Activated CD4-positive, alpha-beta T cell treated with anti-CD3 and anti-CD28 coated beads, Interleukin-2, amount 50 U/mL, for 48 hours (primary cell): ENCODE results near the gene ACTL10.
"Not testable (repeated sequence)": the region's sequence is repeated elsewhere in the genome, so short reads cannot be mapped to it uniquely, and the experiment has no call there.

ENCODE experiments used
- DNase-seq, 2 experiments: peaks; one replicate each; pipeline ENCODE4 v3.0.0-alpha.2; 2020

ACTL10 gene

DNA sequence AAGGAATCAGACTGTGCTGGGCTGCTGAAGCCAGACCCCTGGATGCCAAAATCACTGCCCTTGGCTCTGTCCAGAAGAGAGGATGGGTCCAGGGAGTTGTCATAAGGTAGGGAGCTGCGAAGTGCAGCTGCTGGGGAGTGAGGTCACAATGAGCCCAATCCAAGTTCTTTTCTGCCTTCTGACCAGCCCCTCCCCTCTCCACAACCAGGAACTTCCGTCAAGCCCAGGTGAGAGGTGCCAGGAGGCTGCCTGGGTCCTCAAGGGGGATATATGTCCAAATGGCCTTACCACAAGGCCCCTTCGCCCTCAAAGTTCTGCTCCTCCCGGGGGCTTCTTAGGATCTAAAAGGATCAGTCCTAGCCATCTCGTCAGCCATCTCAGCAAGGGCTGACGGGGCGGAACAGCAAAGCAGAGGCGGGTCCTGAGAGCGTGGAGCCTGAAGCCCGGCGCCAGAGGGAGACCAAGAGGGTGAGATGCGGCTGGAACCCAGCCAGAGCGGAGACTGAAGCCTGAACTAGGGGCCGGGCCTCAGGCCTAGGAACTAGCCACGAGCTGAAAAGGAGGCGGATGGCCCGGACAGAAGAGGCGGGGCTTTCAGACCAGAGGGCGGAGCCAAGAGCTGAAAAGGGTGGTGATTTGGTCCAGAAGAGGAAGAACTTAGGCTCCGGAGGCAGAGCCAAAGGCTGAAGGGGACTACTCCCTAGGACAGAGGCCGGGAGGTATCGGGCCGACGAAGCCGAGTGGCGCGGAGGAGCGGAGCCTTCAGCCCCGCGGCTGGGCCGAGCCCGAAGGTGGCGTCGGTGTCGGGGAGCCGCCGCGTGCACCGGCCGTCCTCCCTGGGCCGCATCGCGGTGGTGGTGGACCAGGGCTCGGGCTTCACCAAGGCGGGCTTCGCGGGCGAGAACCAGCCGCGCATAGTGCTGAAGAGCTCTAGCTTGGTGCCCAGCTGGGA is at the start of gene ACTL10:
TSS of gene ACTL10 (plus strand) at position 651 of the 952 bp plus-strand sequence. CDS start 555 bp downstream, outside the sequence.
- DNase-seq, result peak; percentile 94 to 96

- DNase-seq, result no peak
These were observed 44.9 kb upstream of the ACTL10 start for GRCh38 chr20:33621717-33622400.

GRCh38 chr20:33622705-33623365 is 43.9 kb upstream of the ACTL10 start:
- DNase-seq, result no peak

GRCh38 chr20:33624399-33624798 is 42.3 kb upstream of the ACTL10 start:
- no peak for DNase-seq

DNA sequence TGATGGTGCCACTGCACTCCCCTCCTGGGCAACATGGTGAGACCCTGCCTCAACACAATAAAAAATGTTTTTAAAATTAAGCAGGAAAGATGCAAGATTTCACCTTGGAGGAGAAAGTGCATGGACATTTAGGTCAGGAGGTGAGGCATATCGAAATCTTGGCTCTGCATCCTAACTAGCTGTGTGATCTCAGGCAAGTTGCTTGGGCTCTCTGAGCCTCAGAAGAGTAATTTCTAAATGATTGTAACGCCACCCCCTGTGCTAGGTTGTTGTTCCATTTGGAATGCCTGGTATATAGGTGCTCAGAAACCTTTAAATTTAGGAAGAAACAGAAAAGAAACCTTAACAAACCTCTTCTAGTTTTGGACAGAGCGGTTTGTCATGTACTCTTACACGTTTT is 40.6 kb upstream of the ACTL10 start:
- no peak for DNase-seq

DNA sequence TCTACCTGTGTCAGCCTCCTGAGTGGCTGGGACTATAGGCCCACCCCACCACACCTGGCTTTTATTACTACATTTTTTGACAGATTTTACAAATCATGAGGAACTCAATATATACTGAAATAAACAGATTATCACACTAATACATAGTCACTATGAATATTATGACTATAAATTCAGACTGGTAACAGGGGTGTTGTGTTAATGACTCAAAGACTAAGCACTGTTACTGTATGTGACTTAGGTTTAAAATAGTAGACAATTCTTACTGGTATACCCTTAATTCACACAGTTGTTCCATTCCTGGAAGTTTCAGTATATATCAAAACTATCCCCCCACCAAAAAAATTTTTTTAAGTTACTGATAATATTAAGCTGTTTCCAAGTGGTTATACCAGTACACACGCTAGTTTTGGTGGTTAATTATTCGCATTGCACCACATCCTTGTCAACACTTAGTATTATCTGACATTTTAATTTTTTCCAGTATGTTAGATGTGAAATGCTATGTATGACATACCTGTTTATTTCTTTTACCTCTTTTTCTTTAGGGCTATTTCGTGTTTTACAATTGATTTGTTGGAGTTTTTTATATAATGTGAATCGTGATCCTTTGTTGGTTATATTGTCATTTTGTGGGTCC is 39.0 kb upstream of the ACTL10 start:
- no peak for DNase-seq

GRCh38 chr20:33629533-33629932 is 37.2 kb upstream of the ACTL10 start:
- DNase-seq, result no peak

DNA sequence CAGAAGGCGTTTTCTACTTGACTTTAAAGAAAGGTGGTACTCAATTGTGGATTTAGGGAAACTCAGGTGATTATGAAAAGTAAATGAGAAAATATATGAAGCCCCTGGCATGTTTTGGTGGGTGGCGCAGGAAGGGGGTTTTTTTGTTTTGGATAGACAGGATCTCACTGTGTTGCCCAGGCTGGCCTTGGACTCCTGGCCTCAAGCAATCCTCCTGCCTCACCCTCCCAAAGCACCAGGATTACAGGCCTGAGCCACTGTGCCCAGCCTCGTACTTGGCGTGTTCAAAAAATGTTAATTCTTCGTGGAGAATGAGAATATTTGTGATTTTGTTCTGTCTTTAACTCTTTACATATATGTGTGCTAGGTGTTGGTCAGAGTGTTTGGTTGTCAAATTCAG is 36.8 kb upstream of the ACTL10 start:
- DNase-seq, result no peak

DNA sequence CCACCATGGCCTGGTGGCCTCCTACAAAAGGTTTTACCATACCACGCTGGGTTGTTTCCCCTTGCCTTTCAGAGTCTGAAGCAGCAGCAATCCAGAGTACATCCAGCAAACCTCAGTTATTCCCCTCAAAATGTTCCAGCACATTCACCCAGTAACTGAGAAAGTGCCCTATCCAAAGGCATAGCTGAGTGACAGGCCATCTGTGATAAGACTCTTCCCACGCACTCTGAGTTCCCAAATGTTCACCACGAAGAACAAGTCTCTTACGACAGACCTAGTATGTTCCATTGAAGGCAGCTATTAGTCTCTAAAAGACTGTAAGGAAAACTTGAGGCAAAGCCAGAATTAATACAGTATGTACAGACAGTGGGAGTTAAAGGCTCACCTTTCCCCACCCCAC is 36.2 kb upstream of the ACTL10 start:
- no peak for DNase-seq

DNA sequence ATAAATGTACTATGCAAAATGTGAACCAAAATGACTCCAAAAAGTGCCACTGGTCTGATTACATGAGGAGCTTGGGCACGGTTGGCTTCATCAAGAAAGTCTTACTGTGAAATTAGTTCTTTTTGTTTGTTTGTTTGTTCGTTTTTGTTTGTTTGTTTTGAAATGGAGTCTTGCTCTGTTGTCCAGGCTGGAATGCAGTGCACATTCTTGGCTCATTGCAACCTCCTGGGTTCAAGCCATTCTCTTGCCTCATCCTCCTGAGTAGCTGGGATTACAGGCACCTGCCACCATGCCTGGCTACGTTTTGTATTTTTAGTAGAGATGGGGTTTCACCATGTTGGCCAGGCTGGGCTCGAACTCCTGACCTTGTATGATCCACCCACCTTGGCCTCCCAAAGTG is 34.8 kb upstream of the ACTL10 start:
- DNase-seq, result not testable (repeated sequence)

DNA sequence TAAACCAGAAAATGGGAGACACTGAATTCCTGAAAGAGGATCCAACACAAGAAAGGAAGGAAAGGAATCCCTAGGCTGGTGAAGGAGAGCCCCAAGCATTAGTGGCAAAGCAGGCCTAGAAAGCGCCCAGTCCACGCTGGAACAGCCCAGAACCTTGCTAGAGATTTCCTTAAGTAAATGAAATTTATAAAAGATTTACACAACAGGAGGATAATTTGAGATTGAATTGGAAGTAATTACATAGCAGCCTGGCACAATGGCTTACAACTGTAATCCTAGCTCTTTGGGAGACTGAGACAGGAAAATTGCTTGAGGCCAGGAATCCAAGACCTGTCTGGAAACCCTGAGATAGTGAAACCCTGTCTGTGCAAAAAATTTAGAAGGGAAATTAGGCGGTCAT is 31.4 kb upstream of the ACTL10 start:
- no peak for DNase-seq

DNA sequence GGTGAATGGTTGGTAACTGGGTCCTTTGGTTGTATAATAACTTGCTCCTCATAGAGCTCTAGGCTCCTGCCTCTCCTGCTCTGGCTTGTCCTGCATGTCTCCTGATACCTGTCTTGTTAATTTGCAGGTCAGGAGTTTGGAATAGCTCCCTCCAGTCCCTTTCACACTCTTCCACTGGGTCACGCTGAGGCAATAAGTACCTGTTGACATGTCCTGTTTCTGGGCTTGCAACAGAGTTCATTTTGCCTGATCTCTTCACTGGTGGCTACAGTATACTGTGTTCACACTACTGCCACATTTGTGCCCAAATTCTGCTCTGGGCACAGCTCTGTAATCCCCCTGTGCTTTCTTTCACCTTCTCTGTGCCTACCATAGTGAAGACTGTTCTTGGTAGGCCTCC is 30.0 kb upstream of the ACTL10 start:
- DNase-seq, result no peak

GRCh38 chr20:33640287-33640686 is 26.5 kb upstream of the ACTL10 start:
- DNase-seq, result no peak

GRCh38 chr20:33644313-33645071 is 22.3 kb upstream of the ACTL10 start:
- DNase-seq, result no peak

DNA sequence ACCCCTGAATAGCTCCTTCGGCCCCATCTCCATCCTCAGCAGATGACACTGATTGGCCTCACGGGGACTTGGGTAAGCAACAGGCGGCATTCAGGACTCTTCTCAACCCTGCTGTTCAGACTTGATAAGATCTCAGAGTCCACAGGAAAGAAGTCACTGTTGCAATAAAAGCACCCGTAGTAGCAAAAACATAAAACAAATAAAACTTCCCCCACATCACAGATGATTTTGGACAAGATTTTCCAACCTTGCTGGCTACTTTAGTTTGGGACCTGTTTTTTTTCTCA is 21.7 kb upstream of the ACTL10 start:
- DNase-seq, result no peak

- DNase-seq, result no peak
These were observed 21.3 kb upstream of the ACTL10 start for GRCh38 chr20:33645396-33645795.

DNA sequence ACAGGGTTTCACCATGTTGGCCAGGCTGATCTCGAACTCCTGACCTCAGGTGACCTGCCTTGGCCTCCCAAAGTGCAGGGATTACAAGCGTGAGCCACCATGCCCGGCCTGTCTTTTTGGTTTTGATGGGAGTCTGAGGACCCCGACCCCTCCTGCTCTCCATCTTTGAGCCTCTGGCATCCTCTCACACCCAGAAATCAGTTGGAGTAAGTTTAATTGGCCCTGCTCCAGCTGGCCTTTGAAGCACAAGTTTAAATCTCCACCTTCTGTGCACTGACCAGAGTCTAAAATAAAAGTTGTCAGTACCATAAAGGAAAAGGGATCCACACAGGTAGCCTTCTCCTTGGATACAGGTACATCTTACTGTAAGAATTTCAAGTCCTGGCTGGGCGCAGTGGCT is 20.6 kb upstream of the ACTL10 start:
- DNase-seq, result no peak

DNA sequence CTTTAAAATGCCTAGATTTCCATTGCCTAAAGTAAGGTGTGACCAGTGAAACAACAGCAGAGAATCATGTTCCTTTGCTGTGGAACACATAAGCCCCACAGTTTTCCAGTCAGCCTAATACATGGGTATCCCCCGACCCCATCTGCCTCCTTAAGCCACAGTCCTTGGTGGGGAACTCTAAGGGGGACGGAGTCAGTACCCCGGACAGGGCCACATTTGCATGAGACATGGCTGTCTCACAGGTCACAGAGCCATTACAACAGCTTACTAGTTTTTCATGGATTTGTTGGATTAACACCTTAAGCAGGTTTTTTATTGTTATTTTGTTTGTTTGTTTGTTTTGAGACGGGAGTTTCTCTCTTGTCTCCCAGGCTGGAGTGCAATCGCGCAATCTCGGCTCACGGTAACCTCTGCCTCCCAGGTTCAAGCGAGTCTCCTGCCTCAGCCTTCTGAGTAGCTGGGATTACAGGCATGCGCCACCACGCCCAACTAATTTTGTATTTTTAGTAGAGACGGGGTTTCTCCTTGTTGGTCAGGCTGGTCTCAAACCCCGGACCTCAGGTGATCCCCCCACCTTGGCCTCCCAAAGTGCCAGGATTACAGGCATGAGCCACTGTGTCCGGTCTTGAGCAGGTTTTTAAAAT is 19.7 kb upstream of the ACTL10 start:
- DNase-seq, result not testable (repeated sequence)

- DNase-seq, result no peak
These were observed 18.9 kb upstream of the ACTL10 start for GRCh38 chr20:33647603-33648395.

DNA sequence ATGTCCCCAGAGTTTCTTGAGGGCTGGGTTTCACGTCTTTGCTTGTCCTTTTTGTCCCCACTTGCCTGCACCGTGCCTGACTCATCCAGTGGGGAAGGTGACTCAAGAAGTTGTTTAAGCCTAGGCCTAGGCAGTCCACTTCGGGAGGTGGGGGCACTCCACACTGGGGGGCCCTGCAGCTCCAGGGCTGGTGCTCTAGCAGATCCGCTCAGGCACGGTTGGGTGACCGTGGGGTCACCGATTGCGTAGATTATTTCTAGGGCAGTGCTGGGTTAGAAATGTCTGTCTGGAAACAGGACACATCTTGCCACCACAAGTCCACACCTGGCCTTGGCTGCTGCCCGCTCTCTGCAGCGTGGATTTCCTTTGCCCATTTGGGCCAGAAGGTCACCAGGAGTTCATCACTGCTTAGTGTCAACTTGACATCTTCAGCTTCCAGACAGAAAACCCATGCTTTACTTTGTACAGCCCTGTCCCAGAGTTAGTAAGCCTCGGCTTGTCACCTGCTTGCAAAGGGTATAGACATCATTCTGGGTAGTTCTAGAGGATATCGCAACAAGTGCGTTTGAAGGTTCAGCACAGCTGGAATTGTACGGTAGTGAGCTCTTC is 18.2 kb upstream of the ACTL10 start:
- peak in 1 of 2 experiments; percentile 7 for DNase-seq
